ENCODE measurements around the gene SELENOF. TPM values are rescaled to one million over a fixed set of nuclear protein-coding genes. Genes with fewer than 3 reads are reported as not detected.

The SELENOF gene
- total RNA-seq, 2 donors from 2014 or later, result 135 to 153 TPM

Other genes with a start within 250 kb of the SELENOF start
- gene SH3GLB1, start 209.6 kb downstream of the SELENOF start, total RNA-seq, result 10 to 100 TPM; 54.3 to 61.5 TPM
- 10 to 100 TPM; 11.7 to 12.0 TPM for gene HS2ST1, start 509 bp upstream of the SELENOF start, total RNA-seq

All from T-helper 17 cell (primary cell).